GM21528 (cell line): ENCODE results near the gene SRRT.
"Not testable (repeated sequence)": the region's sequence is repeated elsewhere in the genome, so short reads cannot be mapped to it uniquely, and the experiment has no call there.

Experiments used
- ATAC-seq: cut with Tn5 transposase; IDR thresholded peaks from one replicate; pipeline ENCODE4 v1.9.1; 2021; ENCODE audit warnings: mild to moderate bottlenecking, moderate library complexity; ENCODE audit not compliant: unreplicated experiment, low FRiP score

SRRT gene

GRCh38 chr7:100923616-100924015 is 48.7 kb downstream of the SRRT start:
- not testable (repeated sequence) for ATAC-seq

GRCh38 chr7:100929808-100930174 is 54.9 kb downstream of the SRRT start:
- no peak for ATAC-seq

- no peak for ATAC-seq
Observed at GRCh38 chr7:100933734-100934133, 58.8 kb downstream of the SRRT start.

- ATAC-seq: not testable (repeated sequence)
Observed at GRCh38 chr7:100935381-100935780, 60.5 kb downstream of the SRRT start.

GRCh38 chr7:100936167-100936566 is 61.3 kb downstream of the SRRT start:
- not testable (repeated sequence) for ATAC-seq
